VCaP (cell line): Measurements from ENCODE around the gene ADGRF1.
"Not testable (repeated sequence)": the region's sequence is repeated elsewhere in the genome, so short reads cannot be mapped to it uniquely, and the experiment has no call there.

Experiments
- H3K27ac ChIP-seq: fragments of 450-650 bp; 2 replicates; pipeline ENCODE4 v1.5.1; 2017
- CTCF ChIP-seq: fragments of 450-650 bp; conservative IDR thresholded peaks from 2 replicates; pipeline ENCODE4 v1.5.1; 2017; ENCODE audit warnings: mild to moderate bottlenecking, moderate library complexity

The ADGRF1 gene

GRCh38 chr6:47004463-47004862, 37.7 kb downstream of the ADGRF1 start:
- no peak for TF ChIP-seq CTCF
- no peak overlapping the region for H3K27ac ChIP-seq

- no peak for TF ChIP-seq CTCF
- H3K27ac ChIP-seq = no peak overlapping the region
Observed at GRCh38 chr6:47000842-47001241, 41.3 kb downstream of the ADGRF1 start.

- H3K27ac ChIP-seq = no peak overlapping the region
- no peak for TF ChIP-seq CTCF
Observed at GRCh38 chr6:46998436-46999017, 43.6 kb downstream of the ADGRF1 start.

DNA sequence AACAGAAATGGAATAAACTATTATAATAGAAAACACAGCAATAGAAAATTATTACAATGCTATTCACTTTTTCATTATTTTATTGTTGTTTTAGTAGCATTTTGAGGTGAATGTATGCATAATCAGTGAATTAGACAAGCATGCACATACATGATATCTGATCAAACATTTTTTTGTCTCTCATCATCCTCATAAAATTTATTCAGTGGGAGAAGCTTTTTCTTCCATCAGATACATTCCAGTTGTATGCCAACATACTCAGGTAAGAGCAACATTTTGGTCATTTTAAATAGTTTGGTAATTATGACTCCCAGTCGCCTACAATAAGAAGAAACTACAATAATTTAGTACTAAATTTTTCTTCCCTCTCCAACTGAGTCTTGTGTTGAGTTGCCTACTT, 44.5 kb downstream of the ADGRF1 start:
- no peak for TF ChIP-seq CTCF
- H3K27ac ChIP-seq = no peak overlapping the region

DNA sequence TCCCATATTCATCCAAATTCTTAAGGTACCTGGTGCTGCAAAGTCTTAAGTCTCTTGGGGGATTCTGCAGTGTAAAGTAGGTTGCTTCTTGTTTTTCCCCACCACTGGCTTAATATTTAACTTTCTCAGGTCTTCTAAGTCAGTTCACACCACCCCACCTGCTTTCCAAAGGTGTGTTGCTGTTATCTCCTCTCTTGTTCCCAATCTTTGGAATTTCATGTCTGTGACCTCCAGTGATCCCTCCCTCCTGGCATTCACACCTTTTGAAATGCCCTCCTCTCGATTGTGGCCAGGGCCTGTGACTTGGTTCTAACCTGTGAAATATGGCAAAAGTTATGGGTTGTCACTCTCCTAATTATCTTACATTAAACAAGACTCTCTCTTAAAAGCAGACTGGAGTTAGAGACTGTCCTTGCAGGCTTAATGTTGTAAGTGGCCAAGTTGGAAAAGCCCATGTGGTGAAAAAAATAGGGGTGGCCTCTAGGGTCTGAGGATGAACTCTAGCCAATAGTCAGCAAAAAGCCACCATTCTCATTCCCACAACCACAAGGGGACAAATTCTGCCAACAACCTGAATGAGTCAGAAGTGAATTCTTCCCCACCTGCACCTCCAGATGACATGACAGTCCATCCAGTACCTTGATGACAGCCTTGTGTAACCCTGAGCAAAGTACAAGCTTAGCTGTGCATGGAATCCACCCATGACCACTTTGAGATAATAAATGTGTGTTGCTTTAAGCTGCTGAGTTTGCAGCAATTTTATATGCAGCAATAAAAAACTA, 45.1 kb downstream of the ADGRF1 start:
- H3K27ac ChIP-seq = no peak overlapping the region
- no peak for TF ChIP-seq CTCF

DNA sequence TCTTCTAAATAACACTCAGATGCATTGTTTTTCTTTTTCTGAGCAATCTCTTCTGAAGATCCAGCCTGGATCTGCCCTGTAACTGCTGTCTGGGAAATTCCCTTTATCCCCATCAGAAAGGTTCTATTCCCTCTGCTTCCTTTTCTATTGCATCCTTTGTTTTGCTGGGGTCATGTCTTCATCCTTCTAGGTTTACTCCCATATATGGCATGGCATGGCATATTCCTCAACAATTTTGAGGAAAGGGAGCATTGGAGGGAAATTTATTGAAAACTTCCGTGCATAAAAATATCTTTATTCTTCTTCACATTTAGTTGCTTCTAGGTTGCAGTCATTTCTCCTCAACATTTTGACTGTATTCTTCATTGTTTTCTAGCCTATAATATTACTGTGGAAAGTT, 47.2 kb downstream of the ADGRF1 start:
- TF ChIP-seq CTCF = no peak
- H3K27ac ChIP-seq = no peak overlapping the region

DNA sequence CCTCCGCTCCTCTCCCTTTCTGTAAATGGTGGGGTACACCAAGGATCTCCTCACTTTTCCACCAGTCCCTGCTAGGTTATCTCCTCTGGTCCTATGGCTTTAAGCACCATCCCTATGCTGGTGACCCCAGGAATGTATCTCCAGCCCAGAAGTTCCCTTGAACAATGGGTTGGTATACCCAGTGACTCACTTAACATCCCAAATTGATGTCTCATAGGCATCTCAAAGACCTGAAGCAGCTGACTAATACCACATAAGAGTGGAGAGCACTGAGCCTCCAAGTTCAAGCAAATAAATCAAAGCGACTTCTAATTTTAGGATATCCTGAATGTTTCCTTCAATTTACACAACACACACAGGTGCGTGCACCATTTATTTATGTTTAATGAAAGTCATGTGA, 48.3 kb downstream of the ADGRF1 start:
- no peak overlapping the region for H3K27ac ChIP-seq
- no peak for TF ChIP-seq CTCF

DNA sequence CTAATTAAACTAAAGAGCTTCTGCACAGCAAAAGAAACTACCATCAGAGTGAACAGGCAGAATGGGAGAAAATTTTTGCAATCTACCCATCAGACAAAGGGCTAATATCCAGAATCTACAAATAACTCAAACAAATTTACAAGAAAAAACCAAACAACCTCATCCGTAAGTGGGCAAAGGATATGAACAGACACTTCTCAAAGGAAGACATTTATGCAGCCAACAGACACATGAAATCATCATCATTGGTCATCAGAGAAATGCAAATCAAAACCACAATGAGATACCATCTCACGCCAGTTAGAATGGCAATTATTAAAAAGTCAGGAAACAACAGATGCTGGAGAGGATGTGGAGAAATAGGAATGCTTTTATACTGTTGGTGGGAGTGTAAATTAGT, 49.7 kb downstream of the ADGRF1 start:
- not testable (repeated sequence) for H3K27ac ChIP-seq
